ENCODE measurements around the gene PRRC1.
"Not testable (repeated sequence)": the region's sequence is repeated elsewhere in the genome, so short reads cannot be mapped to it uniquely, and the experiment has no call there.

Gene PRRC1

DNA sequence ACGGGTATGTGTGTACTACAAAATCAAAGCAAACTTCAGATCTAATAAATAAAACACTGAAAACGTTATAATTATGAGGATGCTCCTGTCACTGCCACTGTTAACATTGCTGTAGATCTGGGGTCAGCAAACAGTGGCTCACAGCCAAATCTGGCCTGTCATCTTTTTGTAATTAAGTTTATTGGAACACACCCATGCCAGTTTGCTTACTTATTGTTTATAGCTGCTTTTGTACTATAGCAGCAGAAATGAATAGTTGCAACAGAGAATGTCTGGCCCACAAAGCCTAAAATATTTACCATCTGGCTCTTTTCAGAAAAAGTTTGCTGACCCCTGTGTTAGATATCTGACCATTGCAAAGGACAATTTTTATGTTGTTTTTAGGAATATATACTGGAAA, 32.1 kb downstream of the PRRC1 start:
- DNase-seq = no peak

GRCh38 chr5:127550652-127551409, 33.4 kb downstream of the PRRC1 start:
- DNase-seq = no peak

DNA sequence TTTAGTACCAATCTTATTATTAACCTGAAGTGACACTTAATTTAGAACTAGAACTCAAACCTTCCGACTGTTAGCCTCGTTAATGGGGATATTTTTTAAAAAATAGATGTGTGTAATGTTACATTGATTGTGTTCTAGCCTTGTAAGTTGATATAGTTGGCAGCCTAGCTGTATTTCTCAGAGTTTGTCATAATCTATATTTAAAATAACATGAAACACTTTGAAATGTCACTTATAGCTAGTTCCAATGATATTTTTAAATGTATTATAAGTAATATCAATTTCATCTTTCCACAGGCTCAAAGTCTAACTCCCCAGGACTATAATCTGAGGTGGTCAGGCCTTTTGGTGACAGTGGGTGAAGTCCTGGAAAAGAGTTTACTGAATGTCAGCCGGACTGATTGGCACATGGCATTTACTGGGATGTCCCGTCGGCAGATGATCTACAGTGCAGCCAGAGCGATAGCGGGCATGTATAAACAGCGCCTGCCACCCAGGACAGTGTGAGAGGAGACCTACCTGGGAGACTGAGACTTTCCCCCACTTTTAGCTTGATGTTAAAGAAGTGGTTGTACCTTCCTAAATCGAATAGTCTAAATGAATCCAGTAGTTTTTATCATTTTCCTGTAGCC, 34.1 kb downstream of the PRRC1 start:
- no peak for DNase-seq

- no peak for DNase-seq
Observed at GRCh38 chr5:127555826-127556225, 38.4 kb downstream of the PRRC1 start.

DNA sequence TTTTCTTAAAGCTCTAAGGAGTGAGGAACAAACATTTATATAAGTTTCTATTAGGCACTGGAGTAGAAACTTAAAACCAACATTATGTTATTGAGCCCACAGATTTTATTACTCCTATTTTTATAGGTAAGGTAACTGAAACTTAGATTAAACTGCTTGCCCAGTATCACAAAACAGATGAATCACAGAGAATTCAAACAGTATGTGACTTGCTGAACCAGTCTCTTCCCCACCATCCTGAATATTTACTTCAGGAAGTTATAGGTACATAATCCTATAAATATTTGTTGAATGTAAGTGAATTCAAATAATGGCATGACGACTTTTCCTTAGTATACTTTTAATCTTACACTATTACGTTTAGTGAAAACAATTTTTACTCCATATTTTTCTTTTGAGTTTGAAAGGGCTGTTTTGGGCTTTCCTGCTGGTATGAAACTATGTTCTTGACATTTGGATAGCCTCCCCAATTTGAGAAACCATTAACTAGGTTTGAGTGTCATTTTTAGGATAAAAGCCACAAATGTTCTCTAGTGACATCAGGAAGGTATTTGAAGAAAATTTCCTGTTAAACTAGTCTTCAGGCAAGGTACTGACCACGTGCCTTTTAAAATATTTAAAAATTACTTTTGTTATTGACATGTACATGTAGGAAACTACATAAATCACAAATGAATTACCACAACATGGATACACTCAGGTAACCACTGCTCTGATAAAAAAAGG, 39.3 kb downstream of the PRRC1 start:
- DNase-seq = no peak

- DNase-seq = no peak
Observed at GRCh38 chr5:127558273-127558672, 40.8 kb downstream of the PRRC1 start.

DNA sequence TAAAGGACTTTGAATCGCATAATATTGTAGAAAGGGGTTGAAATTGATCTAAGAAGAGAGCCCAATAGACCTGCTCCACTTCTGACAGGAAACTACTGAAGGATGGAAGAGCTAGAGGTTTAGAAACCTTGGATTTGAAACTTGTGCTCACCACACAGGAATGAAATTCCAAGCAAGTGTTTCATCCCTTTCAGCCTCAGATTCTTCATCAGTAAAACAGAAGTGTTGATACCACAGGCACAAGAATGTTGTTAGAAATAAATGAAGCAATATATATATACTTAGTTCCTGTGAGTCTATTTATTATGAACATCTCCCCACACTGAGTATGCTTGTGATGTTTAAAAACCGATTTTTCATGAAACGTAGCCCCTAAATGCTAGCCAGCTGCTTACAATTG, 43.8 kb downstream of the PRRC1 start:
- no peak for DNase-seq

- DNase-seq = no peak
Observed at GRCh38 chr5:127562252-127562651, 44.8 kb downstream of the PRRC1 start.

- DNase-seq = no peak
Observed at GRCh38 chr5:127563136-127563535, 45.7 kb downstream of the PRRC1 start.

DNA sequence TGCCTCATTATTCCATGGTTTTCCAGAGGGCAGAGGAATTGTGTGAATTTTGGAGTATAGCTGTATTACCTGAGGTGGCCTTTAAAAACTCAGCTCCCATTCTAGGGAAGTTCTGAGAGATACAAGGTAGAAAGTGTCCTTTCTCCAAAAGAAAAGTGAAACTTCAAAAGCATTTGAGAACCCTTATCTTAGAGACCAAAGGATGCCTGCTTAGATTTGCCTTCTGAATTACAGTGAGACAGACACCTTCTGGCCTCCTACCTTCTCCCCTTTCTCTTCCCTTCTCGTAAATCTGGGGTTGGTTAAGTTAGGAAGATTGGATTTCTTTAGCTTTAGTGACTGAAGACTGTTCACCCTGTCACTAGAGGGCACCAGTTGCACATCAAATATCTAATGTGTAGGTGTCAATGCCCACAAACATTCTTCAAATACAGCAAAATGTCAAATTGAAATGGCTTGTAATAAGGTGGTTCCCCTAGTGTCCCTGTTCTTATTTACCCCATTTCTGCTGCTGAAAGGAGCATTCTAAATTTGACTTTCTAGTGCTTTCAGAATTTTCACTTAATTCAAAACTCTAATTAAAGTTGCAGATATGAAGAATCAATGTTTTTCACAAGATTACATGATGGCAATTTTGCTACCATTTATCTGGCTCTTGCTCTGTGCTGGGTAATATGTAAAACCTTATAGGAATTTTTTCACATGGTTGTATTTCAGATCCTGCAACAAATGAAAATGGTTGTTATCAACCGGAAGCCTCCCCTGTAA, 46.7 kb downstream of the PRRC1 start:
- DNase-seq = peak; percentile 43

DNA sequence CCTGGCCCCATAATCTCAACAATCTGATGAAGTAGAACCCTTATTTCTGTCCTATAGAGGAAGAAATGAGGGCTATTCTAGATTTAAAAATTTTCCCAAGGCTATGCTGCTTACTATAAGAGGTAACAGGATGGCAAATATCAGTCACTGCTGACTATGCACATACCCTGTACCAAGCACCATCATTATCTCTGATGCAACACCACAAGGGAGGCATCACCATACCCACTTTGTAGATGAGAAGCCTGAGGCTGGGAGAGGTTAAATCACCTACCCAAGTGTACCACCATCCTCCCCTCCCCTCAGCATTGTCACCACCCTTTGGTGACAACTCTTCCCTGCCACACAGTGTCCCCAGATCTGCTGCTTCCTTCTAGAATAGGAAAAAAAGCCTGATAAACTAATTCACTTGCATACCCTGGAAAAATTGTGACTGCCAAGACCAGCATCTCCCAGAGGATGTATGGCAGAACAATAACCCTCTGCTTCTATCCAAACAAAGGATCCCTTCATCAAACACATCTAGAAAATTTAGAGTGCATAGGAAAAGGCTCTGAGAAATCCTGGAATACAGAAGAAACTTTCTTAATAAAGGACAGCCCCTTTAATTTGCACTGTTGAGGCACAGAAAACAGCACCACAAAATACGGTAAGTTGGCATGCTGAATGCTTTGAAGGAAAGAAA, 48.3 kb downstream of the PRRC1 start:
- no peak for DNase-seq

DNA sequence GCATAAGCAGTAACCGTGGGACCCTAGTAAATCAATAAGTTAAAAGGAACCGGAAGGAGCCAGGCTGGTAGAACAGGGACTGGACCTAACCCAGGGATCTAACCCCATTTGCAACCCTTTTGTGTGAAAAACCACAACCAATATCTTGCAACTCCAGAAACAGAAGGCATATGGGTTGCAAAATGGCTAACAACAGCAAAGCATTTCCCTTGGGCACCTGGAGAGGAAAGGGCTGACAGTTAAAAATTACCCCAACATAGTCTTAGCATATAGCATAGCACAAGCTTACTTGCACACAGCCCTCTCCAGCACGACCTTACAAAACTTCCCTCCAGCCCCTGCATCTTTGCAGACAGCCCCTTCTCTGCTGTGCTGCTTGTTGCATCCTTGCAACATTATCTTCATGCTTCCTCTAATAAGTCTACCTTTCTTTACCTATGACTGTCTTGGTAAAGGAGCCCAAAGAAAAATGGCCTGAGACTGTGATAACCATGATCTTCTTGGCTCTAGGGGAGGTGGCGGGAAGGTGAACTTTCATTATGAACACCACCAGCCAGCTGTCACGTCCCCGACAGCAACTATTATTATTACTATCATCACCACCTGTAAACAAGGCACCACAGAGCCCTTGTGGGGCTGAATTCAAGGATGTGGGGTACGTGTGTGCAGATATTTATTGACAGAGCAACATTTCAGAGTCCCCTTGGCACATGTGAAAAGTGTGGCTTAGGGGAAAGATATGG, 49.8 kb downstream of the PRRC1 start:
- no peak for DNase-seq

DNA sequence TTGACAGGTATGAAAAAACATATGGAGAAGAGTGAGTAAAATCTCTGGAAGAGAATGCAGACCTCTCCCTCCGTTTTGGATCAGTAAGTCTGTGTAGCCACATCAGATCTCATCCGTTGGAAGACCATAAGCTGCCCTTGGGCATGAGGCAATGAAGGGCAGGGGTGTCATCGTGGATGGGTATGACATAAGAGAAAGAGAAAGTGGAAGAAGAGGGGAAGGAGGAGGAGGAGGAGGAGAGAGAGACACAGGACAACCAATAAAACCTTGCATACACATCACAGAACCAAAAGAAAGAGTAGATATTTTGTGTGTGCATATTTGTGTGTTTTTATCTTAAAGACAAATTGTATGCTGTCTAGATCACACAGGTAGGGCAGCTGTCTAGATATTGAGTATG, 50.7 kb downstream of the PRRC1 start:
- no peak for DNase-seq

DNA sequence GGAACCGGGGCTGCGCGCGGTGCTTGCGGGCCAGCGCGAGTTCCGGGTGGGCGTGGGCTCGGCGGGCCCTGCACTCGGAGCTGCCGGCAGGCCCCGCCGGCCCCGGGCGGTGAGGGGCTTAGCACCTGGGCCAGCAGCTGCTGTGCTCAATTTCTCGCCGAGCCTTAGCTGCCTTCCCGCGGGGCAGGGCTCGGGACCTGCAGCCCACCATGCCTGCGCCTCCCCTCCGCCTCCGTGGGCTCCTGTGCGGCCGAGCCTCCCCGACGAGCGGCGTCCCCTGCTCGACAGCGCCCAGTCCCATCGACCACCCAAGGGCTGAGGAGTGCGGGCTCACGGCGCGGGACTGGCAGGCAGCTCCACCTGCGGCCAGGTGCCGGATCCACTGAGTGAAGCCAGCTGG, 52.0 kb downstream of the PRRC1 start:
- not testable (repeated sequence) for DNase-seq

DNA sequence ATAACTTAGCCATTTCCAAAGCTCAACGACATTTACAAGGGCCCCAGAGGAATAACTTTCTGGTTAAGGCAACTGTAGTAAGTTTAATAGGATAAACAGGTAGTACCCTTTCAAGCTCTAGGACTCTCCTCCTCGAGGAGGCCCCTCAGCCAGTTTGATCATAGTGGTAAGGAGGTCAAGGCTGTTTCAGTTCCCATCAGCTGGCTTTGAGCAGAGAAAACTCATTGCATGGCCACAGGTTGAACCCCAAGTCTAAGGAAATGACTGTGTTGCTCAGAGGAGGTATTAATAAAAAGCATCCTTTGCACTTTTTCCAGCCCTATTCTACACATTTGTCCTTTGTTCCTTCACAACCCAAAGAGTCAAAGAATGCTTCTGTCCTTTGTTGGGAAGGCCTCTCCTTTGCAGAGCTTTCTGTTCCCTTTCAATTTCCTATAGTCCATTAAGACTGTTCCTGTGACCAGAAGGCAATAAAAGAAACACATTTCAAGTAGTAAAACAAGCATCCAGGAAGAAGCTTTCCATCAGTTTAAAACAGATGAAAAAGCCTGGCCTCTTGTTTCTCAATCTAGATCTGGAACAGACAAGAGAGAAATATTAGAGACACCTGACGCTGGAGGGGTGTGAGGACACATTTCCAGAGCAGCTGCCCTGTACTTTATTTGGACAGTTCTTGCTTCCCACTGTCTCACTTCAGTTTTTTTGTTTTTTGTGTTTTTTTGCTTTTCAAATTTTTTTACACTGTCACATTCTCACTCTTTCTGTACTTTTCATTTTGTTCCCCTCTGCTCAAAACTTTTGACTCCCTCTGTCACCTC, 54.1 kb downstream of the PRRC1 start:
- DNase-seq = no peak

- no peak for DNase-seq
Observed at GRCh38 chr5:127572930-127573329, 55.5 kb downstream of the PRRC1 start.

DNA sequence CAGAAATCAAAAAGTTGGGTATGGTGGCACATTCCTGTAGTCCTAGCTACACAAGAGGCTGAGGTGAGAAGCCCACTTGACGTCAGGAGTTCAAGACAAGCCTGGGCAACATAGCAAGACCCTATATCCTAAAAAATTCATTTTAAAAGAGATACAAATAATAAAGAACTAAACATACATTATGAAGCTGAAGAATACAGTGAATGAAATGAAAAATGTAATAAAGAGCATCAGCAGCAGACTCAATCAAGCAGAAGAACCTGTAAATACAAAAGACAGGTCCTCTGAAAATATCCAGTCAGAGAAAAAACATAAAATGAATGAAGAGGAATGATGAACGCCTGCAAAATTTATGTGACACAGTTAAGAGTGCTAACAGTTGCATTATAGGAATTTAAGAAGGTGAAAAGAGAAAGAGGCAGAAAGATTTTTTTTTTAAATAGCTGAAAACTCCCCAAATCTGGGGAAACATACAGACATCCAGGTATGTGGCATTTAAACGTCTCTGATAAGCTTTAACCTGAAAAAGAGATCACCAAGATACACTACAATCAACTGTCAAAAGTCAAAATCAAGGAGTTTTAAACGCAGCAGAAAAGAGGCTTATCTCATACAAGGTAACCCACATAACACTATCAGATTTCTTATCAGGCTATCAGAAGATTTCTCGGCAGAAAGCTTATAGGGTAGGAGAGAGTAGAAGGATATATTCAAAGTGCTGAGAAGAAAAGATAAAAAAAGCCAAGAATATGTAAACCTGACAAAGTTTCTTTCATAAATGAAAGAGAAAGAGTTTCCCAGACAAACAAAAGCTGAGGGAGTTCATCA, 57.6 kb downstream of the PRRC1 start:
- no peak for DNase-seq

DNA sequence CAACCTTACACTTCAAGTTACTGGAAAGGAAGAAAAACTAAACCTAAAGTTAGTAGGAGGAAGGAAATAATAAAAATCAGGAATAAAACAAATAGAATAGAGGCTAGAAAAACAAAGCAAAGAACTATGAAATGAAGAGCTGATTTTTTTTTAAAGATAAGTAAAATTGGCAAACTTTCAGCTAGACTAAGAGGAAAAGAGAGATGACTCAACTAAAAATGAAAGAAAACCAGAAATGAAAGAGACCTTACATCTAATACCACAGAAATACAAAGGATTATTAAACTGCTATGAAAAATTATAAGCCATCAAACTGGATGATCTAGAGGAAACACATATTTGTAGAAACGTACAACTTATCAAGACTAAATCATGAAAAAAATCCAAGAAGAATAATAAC, 60.0 kb downstream of the PRRC1 start:
- DNase-seq = no peak

DNA sequence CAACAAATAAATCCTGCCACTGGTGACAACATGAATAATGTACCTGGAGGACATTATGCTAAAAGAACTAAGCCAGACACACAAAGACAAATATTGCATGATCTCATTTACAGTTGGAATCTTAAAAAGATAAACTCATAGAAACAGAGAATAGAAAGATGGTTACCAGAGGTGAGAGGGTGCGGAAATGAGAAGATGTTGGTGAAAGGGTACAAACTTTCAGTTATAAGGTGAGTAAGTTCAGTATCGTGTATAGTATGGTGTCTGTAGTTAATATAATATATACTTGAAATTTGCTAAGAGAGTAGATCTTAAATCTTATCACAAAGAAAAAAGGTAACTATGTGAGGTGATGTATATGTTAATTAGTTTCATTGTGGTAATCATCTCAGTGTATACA, 63.3 kb downstream of the PRRC1 start:
- DNase-seq = no peak

DNA sequence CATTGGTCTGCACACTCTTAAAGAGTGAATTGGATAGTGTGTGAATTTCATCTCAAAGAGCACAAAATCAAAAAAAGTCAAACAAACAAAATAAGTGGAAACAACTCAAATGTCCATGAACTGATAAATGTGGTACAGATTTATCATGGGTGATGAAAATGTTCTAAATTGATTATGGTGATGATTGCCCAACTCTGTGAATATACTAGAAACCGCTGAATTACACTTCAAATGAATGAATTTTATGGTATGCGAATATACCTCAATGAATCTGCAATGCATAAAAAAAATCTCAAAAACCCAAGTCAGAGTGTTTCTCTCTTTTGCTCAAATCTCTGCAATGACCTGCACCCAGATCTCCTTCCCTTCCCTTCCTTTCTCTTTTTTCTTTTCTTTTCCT, 64.0 kb downstream of the PRRC1 start:
- DNase-seq = no peak
